ENCODE results near the gene IP6K3. TPM values are rescaled to one million over a fixed set of nuclear protein-coding genes. Genes with fewer than 3 reads are reported as not detected.

Gene IP6K3
- polyA plus RNA-seq, 1 experiment = 0.75 TPM

DNA sequence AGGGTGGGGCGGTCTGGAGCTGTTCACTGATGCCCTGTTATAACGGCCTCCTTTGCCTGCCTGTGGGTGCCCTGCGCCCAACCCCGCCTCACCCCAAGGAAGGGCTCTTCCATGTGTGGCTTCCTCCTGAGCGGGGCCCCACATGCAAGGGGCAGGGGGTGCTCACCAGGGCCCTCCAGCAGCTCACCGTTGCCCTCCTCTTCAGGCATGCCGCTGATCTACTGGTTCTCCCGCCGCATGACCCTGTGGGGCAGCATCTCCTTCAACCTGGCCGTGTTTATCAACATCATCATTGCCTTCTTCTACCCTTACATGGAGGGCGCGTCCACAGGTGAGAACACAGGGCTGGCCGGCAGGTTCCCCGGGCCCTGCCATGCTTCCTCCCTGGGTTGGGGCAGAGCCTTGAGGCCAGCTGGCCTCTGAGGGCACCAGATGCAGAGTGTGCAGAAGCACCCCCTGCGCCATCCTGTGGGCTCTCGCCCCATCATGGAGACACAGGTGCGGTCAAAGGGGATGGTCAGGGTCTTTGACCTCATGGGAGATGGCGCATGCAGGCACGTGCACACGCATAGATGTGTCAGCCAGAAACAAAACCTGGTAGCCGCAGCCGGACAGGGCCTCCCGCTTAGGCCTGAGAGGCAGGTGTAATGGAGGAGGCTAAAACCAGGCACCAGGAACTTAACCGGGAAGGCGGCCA lies 58.1 kb downstream of the IP6K3 start:
- TF ChIP-seq, protein P1, sequence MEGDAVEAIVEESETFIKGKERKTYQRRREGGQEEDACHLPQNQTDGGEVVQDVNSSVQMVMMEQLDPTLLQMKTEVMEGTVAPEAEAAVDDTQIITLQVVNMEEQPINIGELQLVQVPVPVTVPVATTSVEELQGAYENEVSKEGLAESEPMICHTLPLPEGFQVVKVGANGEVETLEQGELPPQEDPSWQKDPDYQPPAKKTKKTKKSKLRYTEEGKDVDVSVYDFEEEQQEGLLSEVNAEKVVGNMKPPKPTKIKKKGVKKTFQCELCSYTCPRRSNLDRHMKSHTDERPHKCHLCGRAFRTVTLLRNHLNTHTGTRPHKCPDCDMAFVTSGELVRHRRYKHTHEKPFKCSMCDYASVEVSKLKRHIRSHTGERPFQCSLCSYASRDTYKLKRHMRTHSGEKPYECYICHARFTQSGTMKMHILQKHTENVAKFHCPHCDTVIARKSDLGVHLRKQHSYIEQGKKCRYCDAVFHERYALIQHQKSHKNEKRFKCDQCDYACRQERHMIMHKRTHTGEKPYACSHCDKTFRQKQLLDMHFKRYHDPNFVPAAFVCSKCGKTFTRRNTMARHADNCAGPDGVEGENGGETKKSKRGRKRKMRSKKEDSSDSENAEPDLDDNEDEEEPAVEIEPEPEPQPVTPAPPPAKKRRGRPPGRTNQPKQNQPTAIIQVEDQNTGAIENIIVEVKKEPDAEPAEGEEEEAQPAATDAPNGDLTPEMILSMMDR (IDR thresholded peaks at IDR 0.05; ENCODE audit: insufficient read depth, low read depth, low read length) = no peak
- peaks cover 55% of the 10 kb centered on the region for H3K36me3 ChIP-seq (ENCODE audit: control insufficient read depth, insufficient read depth, low read length)
- DNase-seq (ENCODE audit: low read depth) = no peak
- ChIA-PET POLR2A (no interaction called here), CTCF (interaction anchor here (1.3 to 2.7 kb wide), 2 partner anchors 11 to 98 kb away, joined by 3 to 13 read pairs; no protein-coding TSS in a partner anchor)
- no peaks in the 10 kb centered on the region for H3K27me3 ChIP-seq (ENCODE audit: control insufficient read depth, insufficient read depth, low read length)
- H3K4me3 ChIP-seq (ENCODE audit: low read depth, low read length) = no peak overlapping the region

DNA sequence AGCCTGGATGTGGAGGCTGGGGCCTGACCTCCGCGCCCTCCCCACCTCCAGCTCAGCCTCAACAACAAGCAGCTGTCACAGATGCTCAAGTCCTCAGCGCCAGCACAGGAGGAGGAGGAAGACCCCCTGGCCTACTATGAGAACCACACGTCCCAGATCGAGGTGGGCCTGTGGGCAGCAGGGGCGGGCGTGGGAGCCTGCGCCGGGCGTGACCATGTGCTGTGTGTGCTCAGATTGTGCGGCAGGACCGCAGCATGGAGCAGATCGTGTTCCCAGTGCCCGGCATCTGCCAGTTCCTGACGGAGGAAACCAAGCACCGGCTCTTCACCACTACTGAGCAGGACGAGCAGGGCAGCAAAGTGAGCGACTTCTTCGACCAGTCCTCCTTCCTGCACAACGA lies 58.7 kb downstream of the IP6K3 start:
- Histone ChIP-seq H3K36me3 (ENCODE audit: control insufficient read depth, insufficient read depth, low read length) (peaks cover 60% of the 10 kb centered on the region), H3K27me3 (ENCODE audit: control insufficient read depth, insufficient read depth, low read length) (no peaks in the 10 kb centered on the region), H3K4me3 (ENCODE audit: low read depth, low read length) (no peak overlapping the region)
- CTCF ChIA-PET = interaction anchor here (0.8 to 1.3 kb wide), 2 partner anchors 12 to 65 kb away, joined by 3 read pairs; no protein-coding TSS in a partner anchor
- POLR2A ChIA-PET = no interaction called here
- TF ChIP-seq, protein P1 (IDR thresholded peaks at IDR 0.05; ENCODE audit: insufficient read depth, low read depth, low read length) = no peak
- no peak for DNase-seq (ENCODE audit: low read depth)

DNA sequence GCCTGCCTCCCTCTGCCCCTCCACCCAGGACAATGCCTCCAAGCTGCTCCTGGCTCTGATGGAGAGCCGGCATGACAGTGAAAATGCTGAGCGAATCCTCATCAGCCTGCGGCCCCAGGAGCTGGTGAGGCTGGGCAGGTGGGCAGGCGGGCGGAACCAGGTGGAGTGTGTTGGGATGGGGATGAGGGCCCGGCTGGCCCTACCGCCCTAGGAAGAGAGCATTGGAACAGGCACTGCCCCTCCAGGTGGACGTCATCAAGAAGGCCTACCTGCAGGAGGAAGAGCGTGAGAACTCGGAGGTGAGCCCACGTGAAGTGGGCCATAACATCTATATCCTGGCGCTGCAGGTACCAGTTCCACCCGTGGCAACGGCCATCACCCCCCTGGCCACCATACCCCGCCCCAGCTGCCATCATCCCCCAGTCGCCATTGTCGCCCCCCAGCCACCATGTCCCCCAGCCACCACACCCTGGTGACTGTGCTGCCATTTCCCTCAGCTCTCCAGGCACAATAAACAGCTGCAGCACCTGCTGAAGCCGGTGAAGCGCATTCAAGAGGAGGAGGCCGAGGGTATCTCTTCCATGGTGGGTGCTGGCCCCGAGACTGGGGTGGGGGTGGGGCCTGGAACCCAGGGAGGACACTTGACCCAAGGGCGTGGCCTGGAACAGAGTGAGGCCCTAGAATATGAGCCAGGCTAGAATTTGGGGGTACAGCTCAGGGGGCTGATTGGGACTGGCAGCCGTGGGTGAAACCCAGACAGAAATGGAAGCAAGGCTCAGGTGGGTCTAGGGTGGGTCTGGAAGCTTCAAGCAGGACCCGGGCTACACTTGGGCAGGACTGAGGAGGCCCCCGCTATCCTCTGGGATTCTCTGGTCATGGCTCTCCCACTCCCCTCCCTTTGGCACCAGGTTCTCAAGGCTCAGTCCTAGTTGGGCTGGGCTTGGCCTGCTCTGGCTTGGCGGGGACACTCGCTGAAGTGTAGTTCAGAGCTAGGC lies 59.4 kb downstream of the IP6K3 start:
- ChIA-PET POLR2A (no interaction called here), CTCF (interaction anchor here (0.8 to 2.4 kb wide), 3 partner anchors 13 to 97 kb away, joined by 3 to 10 read pairs (median 3); no protein-coding TSS in a partner anchor)
- TF ChIP-seq, protein P1 (IDR thresholded peaks at IDR 0.05; ENCODE audit: insufficient read depth, low read depth, low read length) = no peak
- peaks cover 62% of the 10 kb centered on the region for H3K36me3 ChIP-seq (ENCODE audit: control insufficient read depth, insufficient read depth, low read length)
- no peaks in the 10 kb centered on the region for H3K27me3 ChIP-seq (ENCODE audit: control insufficient read depth, insufficient read depth, low read length)
- DNase-seq (ENCODE audit: low read depth) = no peak
- H3K4me3 ChIP-seq (ENCODE audit: low read depth, low read length) = no peak overlapping the region

DNA sequence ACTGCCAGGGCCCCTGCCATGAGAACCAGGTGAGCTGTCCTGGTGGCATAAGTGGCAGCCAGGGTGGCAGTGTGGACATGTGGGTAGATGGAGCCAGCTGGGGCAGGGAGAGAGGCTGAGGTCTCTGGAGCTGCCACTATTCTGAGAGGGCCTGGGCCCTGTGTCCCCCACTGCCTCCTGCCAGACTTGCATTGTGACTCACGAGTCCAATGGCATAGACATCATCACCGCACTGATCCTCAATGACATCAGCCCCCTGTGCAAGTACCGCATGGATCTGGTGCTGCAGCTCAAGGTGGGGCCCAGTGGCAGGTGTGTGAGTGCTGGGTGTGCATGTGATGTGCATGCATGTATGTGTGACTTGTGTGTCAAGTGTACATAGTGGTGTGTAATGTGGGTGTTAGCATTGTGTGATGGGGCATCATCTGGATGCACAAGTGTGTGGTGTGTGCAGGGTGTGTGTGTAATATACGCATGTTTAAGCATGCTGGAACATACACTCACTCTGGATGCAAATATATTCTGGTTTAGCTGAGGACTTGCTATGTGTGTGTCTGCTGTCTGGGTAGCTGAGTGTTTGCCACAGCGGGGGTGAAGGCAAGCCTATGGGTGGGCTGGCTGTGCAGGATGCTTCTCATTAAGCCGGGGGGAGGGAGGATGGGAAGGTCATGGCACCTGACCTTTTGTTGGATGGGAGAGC lies 60.3 kb downstream of the IP6K3 start:
- Histone ChIP-seq H3K36me3 (ENCODE audit: control insufficient read depth, insufficient read depth, low read length) (peaks cover 61% of the 10 kb centered on the region), H3K4me3 (ENCODE audit: low read depth, low read length) (no peak overlapping the region), H3K27me3 (ENCODE audit: control insufficient read depth, insufficient read depth, low read length) (no peaks in the 10 kb centered on the region)
- no peak for DNase-seq (ENCODE audit: low read depth)
- TF ChIP-seq, protein P1 (IDR thresholded peaks at IDR 0.05; ENCODE audit: insufficient read depth, low read depth, low read length) = no peak
- ChIA-PET CTCF (interaction anchor here (2.4 kb wide), 1 partner anchor 96 kb away, joined by 10 read pairs; no protein-coding TSS in a partner anchor), POLR2A (no interaction called here)

Measured in BJ (cell line).